Activated CD8-positive, alpha-beta memory T cell treated with anti-CD3 and anti-CD28 coated beads for 48 hours (primary cell): ENCODE data around the gene KRT12.

Experiments used
- DNase-seq, 3 experiments: peaks; one replicate each; pipeline ENCODE4 v3.0.0-alpha.2; 2020; ENCODE audit warnings: low read depth in 2 of 3, low spot score in 2 of 3

Gene KRT12

DNA sequence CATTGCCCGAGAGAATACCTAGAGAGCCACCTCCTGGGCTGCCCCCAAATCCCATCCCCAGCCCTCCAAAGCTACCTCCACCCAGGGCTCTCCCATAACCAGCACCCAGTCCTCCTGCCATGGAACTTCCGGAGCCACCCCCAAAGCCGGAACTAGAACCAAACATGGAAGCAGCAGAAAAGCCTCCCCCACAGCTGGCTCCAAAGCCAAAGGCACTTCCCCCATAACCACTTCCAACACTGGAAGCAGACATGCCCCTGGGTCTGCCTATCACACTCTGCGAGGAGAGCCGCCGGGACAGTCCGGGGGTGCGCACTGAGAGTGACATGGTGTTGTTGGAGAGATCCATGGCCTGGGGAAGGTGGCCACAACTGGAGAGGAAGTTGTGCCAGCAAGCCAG lies at the start of gene KRT12:
Gene KRT12, minus strand, starts transcription at position 386 of the 400 bp plus-strand sequence. Its CDS starts 37 bp downstream, at position 349.
- DNase-seq: no peak

DNA sequence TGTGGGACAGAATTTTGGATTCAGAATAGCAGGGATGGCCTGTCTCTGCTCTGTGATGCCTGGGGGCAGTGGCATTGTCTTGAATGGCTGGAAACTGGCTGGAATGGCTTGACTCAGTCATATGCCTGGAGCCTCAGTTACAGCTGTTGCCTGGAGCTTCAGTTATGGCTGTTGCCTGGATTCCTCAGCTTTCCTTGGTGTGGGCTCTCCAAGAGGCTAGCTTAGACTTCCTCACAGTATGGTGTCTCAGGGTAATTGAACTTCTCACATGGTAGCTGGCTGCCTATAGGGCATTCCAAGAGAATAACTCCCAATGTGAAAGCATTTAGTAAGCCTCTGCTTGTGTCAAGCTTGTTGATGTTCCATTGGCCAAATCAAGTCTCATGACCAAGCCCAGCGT lies 49.3 kb upstream of the KRT12 start:
- DNase-seq: no peak

DNA sequence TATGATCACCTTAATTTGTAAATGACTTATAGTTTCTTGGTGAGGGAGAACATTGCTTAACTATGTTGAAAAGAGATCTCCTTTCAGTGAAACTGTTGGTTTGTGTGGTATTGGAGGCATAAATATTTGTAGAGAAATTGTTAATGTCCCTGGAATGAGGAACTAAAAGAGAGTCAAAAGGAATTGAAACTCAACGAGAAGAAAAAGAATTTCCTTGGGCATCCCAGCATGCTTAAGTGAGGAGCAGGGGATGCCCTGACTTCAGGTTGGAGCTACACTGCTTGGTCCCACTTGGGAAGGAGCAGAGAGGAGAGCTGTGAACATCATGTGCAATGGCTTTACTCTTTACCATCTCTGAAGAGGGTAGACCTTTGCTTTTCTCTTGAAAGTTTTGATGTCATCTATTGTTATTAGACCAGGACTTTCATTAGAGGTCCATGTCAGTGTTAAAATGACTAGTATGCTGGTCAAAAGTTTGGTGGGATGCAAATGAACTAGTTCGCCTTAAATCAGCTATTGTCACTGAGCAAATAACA lies 48.8 kb upstream of the KRT12 start:
- no peak for DNase-seq

DNA sequence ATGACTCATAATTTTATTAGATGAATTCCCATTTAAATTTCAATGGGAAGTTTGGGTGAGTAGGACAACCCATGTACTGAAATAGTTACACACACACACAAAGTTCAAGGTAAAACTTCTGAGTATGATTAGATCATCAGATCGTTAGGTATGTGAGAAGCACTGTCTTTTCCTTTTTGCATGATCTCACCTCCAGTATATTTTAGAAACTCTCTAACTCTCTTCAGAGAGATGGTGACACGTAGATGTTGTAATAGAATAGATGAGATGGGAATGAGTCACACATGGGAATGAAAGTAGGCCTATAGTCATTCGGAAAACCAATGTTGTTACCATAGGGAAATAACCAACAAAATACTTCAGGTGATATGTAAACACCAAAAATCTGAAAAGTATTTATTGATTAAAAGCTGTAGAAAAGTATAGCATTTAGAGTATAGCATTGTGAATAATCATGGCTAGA lies 48.2 kb upstream of the KRT12 start:
- no peak for DNase-seq

DNA sequence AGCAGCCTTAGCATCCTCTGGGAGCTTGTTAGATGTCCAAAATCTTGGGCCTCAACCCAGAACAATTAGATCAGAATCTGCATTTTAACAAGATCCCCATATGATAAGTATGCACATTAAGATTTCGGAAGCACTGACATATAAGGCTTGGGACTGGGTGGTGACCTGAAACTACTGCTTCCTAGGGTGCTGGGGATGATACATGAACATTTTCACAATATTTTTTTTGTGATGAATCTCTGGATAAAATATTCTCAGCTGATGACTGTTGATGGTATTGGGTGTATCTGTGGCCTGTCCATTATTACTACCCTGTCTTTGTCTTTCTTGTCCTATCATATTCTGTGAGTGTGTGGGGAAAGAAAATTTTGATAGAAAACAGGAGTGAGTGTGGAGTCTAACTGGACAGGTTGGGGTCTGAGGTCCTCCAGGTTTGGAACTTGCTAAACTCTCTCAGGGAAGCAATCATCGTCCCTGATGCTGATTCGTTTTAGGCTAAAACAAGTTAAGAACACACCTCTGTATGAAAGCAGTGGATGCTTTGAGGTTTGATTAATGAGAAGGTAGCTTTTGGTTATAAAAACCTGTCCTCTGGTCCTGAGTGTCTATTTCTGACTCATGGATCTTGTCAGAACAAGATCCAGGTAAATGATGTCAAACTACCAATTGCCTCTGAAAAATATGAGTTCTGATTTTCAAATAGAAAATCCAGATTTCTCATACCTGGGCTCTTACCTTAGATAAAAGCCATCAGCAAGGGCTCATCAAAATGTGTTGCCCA lies 47.2 kb upstream of the KRT12 start:
- no peak for DNase-seq

DNA sequence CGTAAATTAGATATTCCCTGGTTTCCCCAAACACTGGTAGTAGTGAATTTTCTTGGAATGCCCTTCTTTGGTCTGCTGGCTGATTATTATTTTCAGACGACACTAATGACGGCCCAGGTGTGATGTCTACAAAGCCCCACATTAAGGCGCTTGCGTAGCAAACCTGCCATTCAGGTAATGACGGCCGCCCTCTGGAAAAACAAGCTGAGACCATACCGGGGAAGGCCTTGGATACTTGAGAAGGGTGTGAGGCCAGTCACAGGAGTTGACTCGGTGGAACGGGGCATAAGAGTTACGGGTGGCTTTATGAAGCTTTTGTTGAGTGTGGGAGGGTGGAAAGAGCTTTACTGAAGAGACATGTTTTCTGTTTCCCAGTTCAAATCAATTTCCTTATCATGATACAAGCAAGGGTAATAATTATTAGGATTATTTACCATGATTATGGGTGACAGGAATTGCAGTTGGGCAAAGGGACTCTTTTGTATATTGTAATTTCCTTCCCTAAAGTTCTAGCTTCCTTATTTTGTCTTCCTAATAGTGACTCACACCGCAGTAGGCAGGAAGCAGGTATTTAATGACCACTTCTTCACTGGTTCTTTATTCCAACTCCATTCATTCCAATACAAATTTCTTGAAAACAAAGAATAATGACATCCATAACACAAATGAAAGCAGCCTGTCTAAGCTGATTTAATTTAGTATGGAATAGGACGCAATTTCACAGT lies 45.6 kb upstream of the KRT12 start:
- no peak for DNase-seq

DNA sequence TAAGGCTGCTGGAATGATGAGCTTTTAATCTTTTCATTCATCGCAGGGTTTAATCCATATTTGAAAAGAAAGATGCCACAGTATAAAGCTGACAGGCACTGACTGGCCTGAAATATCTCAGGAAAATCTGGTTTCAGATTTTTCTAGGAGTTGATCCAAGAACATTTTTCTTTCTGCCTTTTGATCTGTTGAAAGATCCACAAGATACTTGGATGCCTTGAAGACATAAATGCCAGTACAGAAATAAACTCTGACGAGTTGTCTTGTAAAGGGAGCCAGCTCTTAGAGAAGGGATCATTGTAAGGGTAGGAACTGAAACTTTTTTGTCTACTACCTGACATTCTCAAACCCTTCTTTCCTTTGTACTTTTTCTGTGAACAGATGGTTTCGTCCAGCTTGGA lies 43.4 kb upstream of the KRT12 start:
- no peak for DNase-seq

DNA sequence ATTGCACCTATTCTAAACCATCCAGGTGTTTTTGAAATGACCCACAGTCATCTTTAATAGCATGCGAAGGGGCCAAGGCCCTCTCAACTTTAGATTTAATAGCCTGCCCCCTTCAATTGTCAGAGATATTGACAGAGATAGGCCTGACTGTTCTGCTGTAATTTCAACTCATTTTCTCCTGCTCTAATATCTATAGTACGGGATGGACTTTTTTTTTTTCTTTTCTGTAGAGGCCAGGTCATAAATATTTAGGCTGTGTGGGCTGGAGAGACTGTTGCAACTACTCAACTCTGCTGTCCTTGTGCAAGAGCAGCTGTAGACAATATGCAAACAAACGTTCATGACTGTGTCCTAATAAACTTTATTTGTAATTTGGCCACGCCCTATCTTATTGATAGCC lies 42.7 kb upstream of the KRT12 start:
- no peak for DNase-seq

DNA sequence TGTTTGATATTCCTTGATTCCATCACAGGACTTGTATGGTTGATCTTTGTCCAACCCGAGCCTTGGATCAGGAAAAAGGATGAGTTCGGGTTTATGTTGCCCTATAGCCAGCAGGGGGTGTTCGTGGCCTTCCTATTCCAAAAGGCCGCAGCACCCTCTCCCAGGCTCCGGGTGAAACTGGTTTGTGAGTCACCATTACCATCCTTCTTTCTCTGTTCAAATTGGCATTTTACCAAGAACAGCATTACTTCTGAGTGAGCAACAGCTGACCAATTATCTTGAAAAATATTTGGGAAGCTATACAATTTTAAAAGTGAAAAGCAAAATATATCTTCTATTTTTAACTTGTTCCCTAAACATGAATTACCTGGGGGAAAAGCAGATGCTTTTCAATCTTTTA lies 42.3 kb upstream of the KRT12 start:
- peak in 2 of 3 experiments; percentile 23 to 33 for DNase-seq

DNA sequence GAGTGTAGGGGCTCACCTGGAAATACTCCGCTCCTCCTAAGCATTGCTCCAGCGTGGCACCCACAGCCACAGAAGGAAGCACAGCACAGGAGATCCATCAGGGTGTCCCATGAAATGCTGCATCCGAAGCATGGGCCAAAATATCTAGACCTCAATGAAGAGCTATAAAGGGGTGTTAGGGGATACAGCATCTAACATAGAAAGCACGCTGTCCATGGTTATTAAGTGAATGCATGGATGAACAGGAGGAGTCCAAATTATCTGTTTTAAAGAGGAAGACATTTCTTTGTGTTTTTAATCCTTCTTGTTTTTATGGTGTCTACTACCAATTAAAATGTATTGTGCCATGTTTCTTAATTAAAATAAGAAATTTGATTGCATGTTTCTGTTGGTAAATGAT lies 39.6 kb upstream of the KRT12 start:
- DNase-seq: no peak

DNA sequence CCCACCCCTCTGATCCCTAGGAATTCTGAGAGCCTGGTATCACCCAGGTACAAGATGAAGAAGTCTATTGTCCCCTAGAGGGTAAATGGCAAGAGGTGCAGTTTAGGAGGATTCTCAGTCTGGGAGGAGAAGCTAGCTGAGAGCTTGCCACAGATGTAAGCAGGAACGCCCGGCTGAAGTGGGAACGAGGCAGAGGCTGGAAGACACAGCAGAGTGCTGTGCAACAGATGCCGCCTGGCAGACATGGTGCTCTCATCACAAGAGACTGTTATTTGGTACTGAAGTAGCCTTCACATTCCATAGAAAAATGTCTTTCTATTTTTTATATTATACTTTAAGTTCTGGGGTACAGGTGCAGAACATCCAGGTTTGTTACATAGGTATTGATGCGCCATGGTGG lies 38.3 kb upstream of the KRT12 start:
- no peak for DNase-seq

DNA sequence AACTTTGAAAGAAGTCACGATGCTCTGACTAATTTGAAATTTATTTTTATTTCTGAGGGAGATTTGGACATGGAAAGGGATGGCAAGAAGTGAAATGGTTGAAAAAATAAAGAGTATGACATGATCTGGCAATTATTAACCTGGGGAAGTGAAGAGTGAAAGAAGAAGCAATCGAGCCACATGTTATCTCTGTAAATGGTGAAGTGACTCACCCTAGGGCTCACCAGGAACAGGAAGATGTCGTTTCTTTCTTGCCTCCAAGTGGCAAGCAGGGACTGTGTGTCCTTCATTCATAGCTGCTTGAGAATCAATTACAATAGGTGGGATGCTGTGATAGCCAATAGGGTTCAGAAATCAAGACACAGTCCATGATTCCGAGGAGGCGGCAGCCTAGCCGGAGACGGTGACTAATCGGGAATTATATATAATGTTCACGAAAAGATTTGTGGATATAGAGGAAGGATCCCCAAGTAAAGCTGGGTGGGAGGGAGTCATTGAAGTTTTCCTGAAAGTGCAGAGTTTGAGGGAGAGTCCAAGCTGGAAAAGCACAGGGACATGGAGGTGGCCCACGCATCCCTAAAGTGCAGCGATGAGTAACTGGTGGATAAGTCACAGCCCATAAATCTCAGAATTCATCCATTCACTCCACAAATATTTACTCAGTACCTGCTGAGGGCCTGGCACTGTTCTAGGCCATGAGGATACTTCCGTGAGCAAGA lies 36.3 kb upstream of the KRT12 start:
- no peak for DNase-seq

DNA sequence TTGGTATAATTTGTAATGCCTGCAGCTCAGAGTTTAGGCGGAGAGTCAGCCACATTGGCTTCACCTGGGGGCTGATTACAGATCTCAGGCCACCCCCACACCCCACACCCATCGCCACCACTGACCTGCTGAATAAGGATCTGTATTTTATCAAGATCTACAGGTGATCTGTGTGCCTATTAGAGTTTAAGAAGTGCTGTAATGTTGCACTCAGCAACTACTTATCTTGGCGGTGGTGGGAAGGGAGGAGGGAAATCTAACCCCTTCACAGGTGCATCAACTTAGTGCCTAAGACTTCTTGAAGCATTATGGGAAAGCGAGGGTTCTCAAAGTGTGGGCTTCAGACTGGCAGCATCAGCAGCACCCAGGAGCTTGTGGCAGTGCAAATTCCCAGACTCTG lies 35.5 kb upstream of the KRT12 start:
- DNase-seq: no peak

DNA sequence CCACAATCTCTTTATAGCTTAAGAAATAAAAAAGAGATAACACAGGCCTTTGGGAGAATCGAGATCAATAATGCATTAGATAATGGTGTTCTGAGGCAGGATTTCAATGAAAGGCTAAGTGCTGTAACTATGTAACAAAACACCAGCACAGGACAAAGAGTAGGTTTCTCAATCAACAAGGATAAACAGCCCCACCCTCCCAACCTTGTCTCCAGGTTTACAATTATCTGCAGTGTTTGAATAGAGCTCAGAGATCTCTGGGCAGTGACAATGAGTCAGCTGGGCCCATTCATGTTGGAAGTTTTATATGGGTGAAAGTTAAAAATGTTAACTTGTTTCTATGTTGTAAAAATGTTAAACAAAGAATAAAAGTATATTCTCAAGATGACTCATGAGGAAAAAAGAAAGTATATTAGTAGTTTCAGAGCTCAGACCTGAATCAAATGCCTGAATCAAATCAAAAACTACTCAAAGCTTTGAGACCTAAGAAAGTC lies 35.0 kb upstream of the KRT12 start:
- DNase-seq: no peak

DNA sequence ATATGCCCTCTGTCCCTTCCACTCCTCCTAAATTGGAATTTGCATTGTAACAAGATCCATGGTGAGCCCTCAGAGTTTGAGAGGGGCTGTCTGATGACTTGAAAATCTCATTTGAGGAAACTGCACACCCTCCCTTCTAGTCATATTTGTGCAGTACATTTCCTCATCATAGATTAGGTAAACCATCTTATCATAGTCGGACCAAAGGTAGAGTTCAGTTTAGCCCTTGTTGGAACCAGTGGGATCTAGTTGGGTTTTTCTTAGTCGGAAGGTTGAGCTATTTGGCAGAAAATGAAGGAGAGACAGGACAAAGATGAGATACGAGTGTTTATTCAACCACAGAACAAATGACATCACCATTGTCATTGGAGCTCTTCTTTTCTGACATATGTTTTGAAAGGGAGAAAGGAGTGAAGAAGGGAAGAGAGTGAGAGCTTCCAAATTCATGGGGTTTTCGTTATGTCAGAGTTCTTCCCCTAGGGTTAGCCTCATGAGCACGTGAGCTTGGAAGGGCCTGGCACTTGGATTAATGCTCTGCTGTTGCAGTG lies 33.9 kb upstream of the KRT12 start:
- no peak for DNase-seq

DNA sequence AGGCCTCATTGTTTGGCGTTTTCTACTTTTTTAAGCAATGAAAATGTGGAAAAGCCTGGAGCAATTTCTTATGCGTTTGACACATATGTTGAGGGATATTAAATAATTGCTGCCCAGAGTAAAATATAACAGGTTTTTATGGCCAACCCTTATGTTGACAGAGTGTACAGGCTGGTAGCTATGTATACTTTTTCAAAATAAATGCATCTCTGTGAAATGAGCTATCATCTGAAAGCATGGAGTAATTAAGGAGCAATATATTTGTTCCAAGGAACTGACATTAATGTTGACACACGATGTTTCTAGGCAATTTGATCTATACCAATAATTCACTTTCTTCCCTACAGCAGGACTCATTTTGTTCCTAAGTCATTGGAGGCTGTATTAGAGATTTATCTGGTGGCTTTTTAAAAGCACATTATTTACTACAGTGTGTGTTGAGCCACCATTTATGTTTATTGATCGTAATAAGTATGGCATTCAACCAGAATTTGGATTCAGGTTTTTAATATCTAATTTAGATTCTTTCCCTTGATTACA lies 30.0 kb upstream of the KRT12 start:
- DNase-seq: no peak

DNA sequence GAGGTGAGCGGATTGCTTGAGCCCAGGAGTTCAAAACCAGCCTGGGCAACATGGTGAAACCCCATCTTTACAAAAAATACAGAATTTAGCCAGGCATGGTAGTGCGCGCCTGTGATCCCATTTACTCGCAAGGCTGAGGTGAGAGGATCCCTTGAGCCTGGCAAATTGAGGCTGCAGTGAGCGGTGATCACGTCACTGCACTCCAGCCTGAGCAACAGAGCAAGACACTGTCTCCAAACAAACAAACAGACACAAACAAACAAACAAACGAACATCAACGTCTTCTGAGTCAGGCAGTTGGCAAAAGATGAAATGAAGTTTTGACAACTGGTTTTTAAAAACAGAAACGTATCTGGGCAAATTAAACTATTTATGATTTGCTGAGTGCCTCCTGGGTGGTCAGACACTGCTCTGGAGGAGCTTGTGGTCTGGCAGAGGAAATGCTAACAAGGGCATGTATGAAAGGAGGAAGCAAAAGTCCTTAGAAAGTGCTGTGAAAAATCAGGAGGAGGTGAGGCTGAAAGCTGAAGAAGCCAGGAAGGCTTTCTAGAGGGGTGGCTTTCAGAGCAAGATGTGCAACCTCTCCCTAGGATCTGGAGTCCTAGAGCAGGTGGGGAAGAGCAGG lies 28.2 kb upstream of the KRT12 start:
- no peak for DNase-seq

DNA sequence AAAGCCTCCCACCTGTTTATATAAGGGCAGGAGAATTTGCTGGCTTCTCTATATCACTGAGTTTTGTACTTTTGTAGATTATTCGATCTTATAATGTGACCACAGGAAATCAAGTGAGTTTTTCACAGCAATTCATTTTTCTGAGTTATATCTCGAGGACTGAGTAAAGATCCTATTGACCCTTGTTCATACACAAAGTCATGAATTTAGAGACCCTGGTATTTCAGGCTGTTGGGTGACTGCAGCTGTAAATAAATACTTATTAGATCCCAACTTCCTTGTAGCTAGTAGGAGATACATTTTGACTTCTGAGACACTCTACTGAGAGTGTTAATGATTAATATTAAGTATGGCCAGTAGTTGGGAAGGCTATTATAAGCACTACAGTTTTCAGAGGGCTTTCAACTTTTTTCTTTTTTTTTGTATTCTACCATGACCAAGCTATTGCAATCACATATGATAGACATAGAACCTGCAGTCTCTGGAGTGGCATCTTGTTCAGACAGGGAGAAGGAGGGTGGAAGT lies 21.2 kb upstream of the KRT12 start:
- DNase-seq: no peak

DNA sequence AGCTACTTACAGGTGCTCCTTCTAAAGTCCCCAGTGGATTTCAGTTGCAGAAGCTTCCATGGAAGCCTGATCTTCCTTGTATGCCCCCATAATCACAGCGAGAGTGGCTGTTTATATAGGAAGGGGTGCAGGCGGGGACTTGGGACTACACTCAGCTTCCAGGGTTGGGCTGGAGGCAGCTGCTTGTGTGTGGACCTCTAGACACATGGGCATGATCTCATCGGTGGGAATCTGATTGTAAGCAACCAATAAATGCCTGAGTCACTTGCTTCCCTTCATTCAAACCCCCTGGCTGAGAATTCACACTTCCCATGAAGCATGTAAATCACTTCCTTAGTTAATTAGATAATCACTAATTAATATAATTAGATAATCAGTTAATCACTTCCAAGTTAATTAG lies 19.1 kb upstream of the KRT12 start:
- no peak for DNase-seq
